ENCODE data around the gene EEF2K.

Gene EEF2K

GRCh38 chr16:22253272-22253671, 47.2 kb downstream of the EEF2K start:
- DNase-seq (ENCODE audit: low read depth): no peak

GRCh38 chr16:22255335-22255734, 49.3 kb downstream of the EEF2K start:
- no peak for DNase-seq (ENCODE audit: low read depth)

GRCh38 chr16:22257440-22257839, 51.4 kb downstream of the EEF2K start:
- no peak for DNase-seq (ENCODE audit: low read depth)

- DNase-seq (ENCODE audit: low read depth): no peak
Observed at GRCh38 chr16:22260490-22260889, 54.4 kb downstream of the EEF2K start.

GRCh38 chr16:22262460-22262859, 56.4 kb downstream of the EEF2K start:
- DNase-seq (ENCODE audit: low read depth): no peak

- DNase-seq (ENCODE audit: low read depth): no peak
Observed at GRCh38 chr16:22264786-22265185, 58.7 kb downstream of the EEF2K start.

- DNase-seq (ENCODE audit: low read depth): no peak
Observed at GRCh38 chr16:22265351-22265750, 59.3 kb downstream of the EEF2K start.

- no peak for DNase-seq (ENCODE audit: low read depth)
Observed at GRCh38 chr16:22266546-22266945, 60.5 kb downstream of the EEF2K start.

GRCh38 chr16:22267764-22268163, 61.7 kb downstream of the EEF2K start:
- DNase-seq (ENCODE audit: low read depth): no peak

- DNase-seq (ENCODE audit: low read depth): no peak
Observed at GRCh38 chr16:22270525-22270924, 64.4 kb downstream of the EEF2K start.

- no peak for DNase-seq (ENCODE audit: low read depth)
Observed at GRCh38 chr16:22272870-22273650, 67.0 kb downstream of the EEF2K start.

- DNase-seq (ENCODE audit: low read depth): no peak
Observed at GRCh38 chr16:22274916-22275315, 68.8 kb downstream of the EEF2K start.

GRCh38 chr16:22278441-22279230, 72.6 kb downstream of the EEF2K start:
- DNase-seq (ENCODE audit: low read depth): no peak

- no peak for DNase-seq (ENCODE audit: low read depth)
Observed at GRCh38 chr16:22282254-22282892, 76.3 kb downstream of the EEF2K start.

GRCh38 chr16:22284637-22285036, 78.6 kb downstream of the EEF2K start:
- DNase-seq (ENCODE audit: low read depth): no peak

- no peak for DNase-seq (ENCODE audit: low read depth)
Observed at GRCh38 chr16:22285080-22285479, 79.0 kb downstream of the EEF2K start.

- no peak for DNase-seq (ENCODE audit: low read depth)
Observed at GRCh38 chr16:22291020-22291419, 84.9 kb downstream of the EEF2K start.

- DNase-seq (ENCODE audit: low read depth): no peak
Observed at GRCh38 chr16:22291860-22292318, 85.8 kb downstream of the EEF2K start.

GRCh38 chr16:22292320-22292719, 86.2 kb downstream of the EEF2K start:
- DNase-seq (ENCODE audit: low read depth): no peak

- DNase-seq (ENCODE audit: low read depth): no peak
Observed at GRCh38 chr16:22293137-22294106, 87.3 kb downstream of the EEF2K start.

Data from GM04504 (cell line).